GM19035 (cell line): ENCODE data around the gene TFIP11.

Source experiments
- ATAC-seq: cut with Tn5 transposase; IDR thresholded peaks from one replicate; pipeline ENCODE4 v1.9.1; 2021; ENCODE audit not compliant: unreplicated experiment

The TFIP11 gene

GRCh38 chr22:26479792-26480610, 32.3 kb downstream of the TFIP11 start:
- no peak for ATAC-seq

- no peak for ATAC-seq
Measured at GRCh38 chr22:26479043-26479791, 33.1 kb downstream of the TFIP11 start.

GRCh38 chr22:26477341-26477731, 34.9 kb downstream of the TFIP11 start:
- no peak for ATAC-seq

- ATAC-seq, result no peak
Measured at GRCh38 chr22:26476705-26477340, 35.5 kb downstream of the TFIP11 start.

GRCh38 chr22:26474682-26475081, 37.6 kb downstream of the TFIP11 start:
- ATAC-seq, result no peak

GRCh38 chr22:26471522-26471921, 40.8 kb downstream of the TFIP11 start:
- no peak for ATAC-seq

GRCh38 chr22:26470807-26471206, 41.5 kb downstream of the TFIP11 start:
- ATAC-seq, result no peak

- no peak for ATAC-seq
Measured at GRCh38 chr22:26466196-26466595, 46.1 kb downstream of the TFIP11 start.

GRCh38 chr22:26464312-26464711, 48.0 kb downstream of the TFIP11 start:
- ATAC-seq, result no peak

- ATAC-seq, result no peak
Measured at GRCh38 chr22:26463688-26464087, 48.6 kb downstream of the TFIP11 start.

GRCh38 chr22:26463101-26463661, 49.1 kb downstream of the TFIP11 start:
- no peak for ATAC-seq

GRCh38 chr22:26462641-26463040, 49.6 kb downstream of the TFIP11 start:
- ATAC-seq, result no peak

GRCh38 chr22:26462051-26462450, 50.2 kb downstream of the TFIP11 start:
- no peak for ATAC-seq

- no peak for ATAC-seq
Measured at GRCh38 chr22:26461188-26461810, 51.0 kb downstream of the TFIP11 start.

GRCh38 chr22:26460202-26460601, 52.1 kb downstream of the TFIP11 start:
- no peak for ATAC-seq

GRCh38 chr22:26457661-26458272, 54.5 kb downstream of the TFIP11 start:
- ATAC-seq, result no peak

- no peak for ATAC-seq
Measured at GRCh38 chr22:26453812-26454500, 58.3 kb downstream of the TFIP11 start.

- ATAC-seq, result no peak
Measured at GRCh38 chr22:26453216-26453615, 59.1 kb downstream of the TFIP11 start.

- no peak for ATAC-seq
Measured at GRCh38 chr22:26452236-26453016, 59.8 kb downstream of the TFIP11 start.
